GM12878 (cell line): Measurements from ENCODE around the gene TTC4. TPM values are rescaled to one million over a fixed set of nuclear protein-coding genes. Genes with fewer than 3 reads are reported as not detected.

Experiments
- ATAC-seq: fragments of 200-7000 bp; cut with Tn5 transposase; 3 replicates; pipeline ENCODE4 v1.9.1; 2020; ENCODE audit warnings: mild to moderate bottlenecking, moderate library complexity
- BruUV-seq: library from RNA; stranded (reverse); fragments of 400-500 nt; replicated peaks from 2 replicates; lab custom pipeline; 2021; lab: Mats Ljungman, UMichigan
- CTCF ChIA-PET: fragments of 300-600 bp; sonication (Branson Sonifier 250); formaldehyde crosslinking; extraction: SDS; loops from one replicate; lab custom pipeline; 2021; ENCODE audit warnings: inconsistent platforms; lab: Yijun Ruan, JAX
- POLR2A ChIA-PET: fragments of 350-600 bp; formaldehyde crosslinking; extraction: SDS; loops from one replicate; lab custom pipeline; 2021; ENCODE audit warnings: inconsistent platforms; lab: Charles Lee
- RAD21 ChIA-PET: fragments of 300-600 bp; sonication (Branson Sonifier 250); formaldehyde crosslinking; loops from one replicate; lab custom pipeline; 2023; ENCODE audit warnings: antibody characterized with exemption; ENCODE audit not compliant: unreplicated experiment; lab: Charles Lee
- SMC1A ChIA-PET: fragments of 300-600 bp; sonication (Branson Sonifier 250); formaldehyde crosslinking; loops from one replicate; lab custom pipeline; 2023; ENCODE audit not compliant: unreplicated experiment, uncharacterized antibody; lab: Charles Lee
- DNase-seq: peaks from one replicate; pipeline ENCODE4 v3.0.0-alpha.2; 2011; ENCODE audit warnings: low read depth, low spot score
- FAIRE-seq: peaks from 3 replicates; lab custom pipeline; 2011; peaks lifted over from hg19 to GRCh38; lab: Jason Lieb, UNC
- H2AFZ ChIP-seq: 2 replicates; pipeline ENCODE4 v1.6.0; 2011; ENCODE audit warnings: low read depth, low read length, control low read depth; ENCODE audit not compliant: control insufficient read depth
- H3K27ac ChIP-seq: 2 replicates; pipeline ENCODE4 v1.5.1; 2011; ENCODE audit warnings: control low read depth; ENCODE audit not compliant: control insufficient read depth, insufficient read depth
- H3K27me3 ChIP-seq, 2 experiments: replicated peaks in 1 of 2; 2 replicates each; pipeline versions ENCODE4 v1.6.0 to v1.6.1; 2011; ENCODE audit warnings: low read length in 1 of 2; ENCODE audit not compliant: control insufficient read depth in 2 of 2, insufficient read depth in 2 of 2
- H3K36me3 ChIP-seq, 2 experiments: 2 replicates each; pipeline ENCODE4 v1.5.1; 2011; ENCODE audit warnings: low read length in 1 of 2; ENCODE audit not compliant: control insufficient read depth in 2 of 2, insufficient read depth in 2 of 2
- H3K4me1 ChIP-seq: 2 replicates; pipeline ENCODE4 v1.6.1; 2011; ENCODE audit warnings: mild to moderate bottlenecking, low read length, moderate library complexity, mixed read lengths; ENCODE audit not compliant: control insufficient read depth, insufficient read depth
- H3K4me2 ChIP-seq: 2 replicates; pipeline ENCODE4 v1.6.0; 2011; ENCODE audit warnings: control low read depth; ENCODE audit not compliant: control insufficient read depth, insufficient read depth
- H3K4me3 ChIP-seq: fragments of 200-600 bp; sonication (generic); 2 replicates; pipeline ENCODE4 v1.5.1; 2016
- H3K79me2 ChIP-seq: 2 replicates; pipeline ENCODE4 v1.6.0; 2011; ENCODE audit warnings: low read length; ENCODE audit not compliant: control insufficient read depth, insufficient read depth
- H3K9ac ChIP-seq: 2 replicates; pipeline ENCODE4 v1.8.0; 2011; ENCODE audit warnings: low read length, control low read depth, mixed read lengths; ENCODE audit not compliant: control insufficient read depth, insufficient read depth
- H3K9me3 ChIP-seq: replicated peaks from 3 replicates; pipeline ENCODE4 v1.5.1; 2011; ENCODE audit warnings: mild to moderate bottlenecking, low read length; ENCODE audit not compliant: control insufficient read depth, insufficient read depth
- H4K20me1 ChIP-seq: 2 replicates; pipeline ENCODE4 v1.6.0; 2011; ENCODE audit not compliant: control insufficient read depth, insufficient read depth
- FOS ChIP-seq: IDR thresholded peaks from 3 replicates; pipeline ENCODE4 v1.6.1; 2011; ENCODE audit warnings: borderline replicate concordance; ENCODE audit not compliant: insufficient read length; ENCODE audit errors: extremely low read depth
- MEF2B ChIP-seq: fragments of 450-650 bp; IDR thresholded peaks from 2 replicates; pipeline ENCODE4 v1.6.1; 2018; ENCODE audit warnings: mild to moderate bottlenecking, moderate library complexity; ENCODE audit not compliant: partially characterized antibody, poor library complexity, severe bottlenecking
- NRF1 ChIP-seq: conservative IDR thresholded peaks from 2 replicates; pipeline ENCODE4 v1.6.1; 2011; ENCODE audit warnings: mild to moderate bottlenecking, low read depth, low read length, improper control_type of control experiment
- PAX8 ChIP-seq: fragments of 450-650 bp; IDR thresholded peaks from 2 replicates; pipeline ENCODE4 v1.6.1; 2017; ENCODE audit warnings: mild to moderate bottlenecking, moderate library complexity
- POLR2A ChIP-seq: IDR thresholded peaks from 2 replicates; pipeline ENCODE4 v1.6.1; 2011; ENCODE audit warnings: low read depth, mild to moderate bottlenecking, low read length
- SMAD1 ChIP-seq: fragments of 450-650 bp; IDR thresholded peaks from 2 replicates; pipeline ENCODE4 v1.6.1; 2018; ENCODE audit warnings: mild to moderate bottlenecking, low read depth; ENCODE audit not compliant: partially characterized antibody
- SRF ChIP-seq, 2 experiments: IDR thresholded peaks; 2 replicates each; pipeline ENCODE4 v1.6.1; 2011; ENCODE audit warnings: low read depth in 2 of 2, low read length in 2 of 2, mild to moderate bottlenecking in 1 of 2, moderate library complexity in 1 of 2
- ZNF274 ChIP-seq: IDR thresholded peaks from one replicate; pipeline ENCODE4 v1.8.0; 2011; ENCODE audit not compliant: insufficient read length, insufficient read depth
- WGBS: methylation state at CpG from one replicate; pipeline ENCODE4 v1.1.6; 2016; ENCODE audit warnings: low lambda C conversion rate; ENCODE audit not compliant: insufficient replicate concordance, insufficient coverage; ENCODE audit errors: missing lambda C conversion rate; 5-methylcytosine and 5-hydroxymethylcytosine counted together
- in situ Hi-C: fragments of 300-500 bp; cut with MboI; formaldehyde crosslinking; loops from 9 replicates; pipeline ENCODE4 v1.14.3; 2018; ENCODE audit warnings: mixed read lengths
- intact Hi-C: fragments of 100-400 bp; cut with micrococcal nuclease; formaldehyde crosslinking; loops from one replicate; pipeline ENCODE4 v1.14.2; 2022; ENCODE audit not compliant: unreplicated experiment
- polyA plus RNA-seq, 11 experiments: library from polyadenylated mRNA; depleted of rRNA in 4 of 11; unstranded in 6 of 11; stranded (reverse) in 5 of 11; fragments of >200 nt; fragmentation: Nextera tagmentation in 4 of 11; fragmentation: Illumina TruSeq in 1 of 11; extraction: Ambion mirVana in 4 of 11; extraction: Trizol in 1 of 11; gene quantifications; 1 replicate in 1 of 11; 2 replicates in 10 of 11; pipeline versions ENCODE4 v1.2.1 to v1.2.3, GENCODE V29; 2011 to 2016; ENCODE audit warnings: inconsistent platforms in 2 of 11, missing spikeins in 2 of 11, low read depth in 1 of 11
- total RNA-seq, 4 experiments: library from RNA; depleted of rRNA in 3 of 4; stranded (reverse); fragments of >200 nt in 3 of 4; fragmentation: Illumina TruSeq in 1 of 4; extraction: Trizol in 1 of 4; gene quantifications; 2 replicates each; pipeline versions ENCODE4 v1.2.1 to v1.2.3, GENCODE V29; 2013 to 2021
- TF ChIP-seq, protein P1 (sequence below): IDR thresholded peaks from 2 replicates; pipeline ENCODE4 v1.6.1; 2012; ENCODE audit warnings: improper control_type of control experiment, low read depth, low read length; ENCODE audit not compliant: insufficient replicate concordance

TTC4 gene
- total and polyA plus RNA-seq, 10 of the 15 experiments (the other 5 are each of a cell fraction or from before 2014, with no cell fraction given), result 23.4 to 50.5 (median 36.0) TPM

- TF ChIP-seq FOS (no peak), MEF2B (no peak), PAX8 (no peak), SMAD1 (no peak), NRF1 (no peak), ZNF274 (no peak)
These were observed 32.2 kb upstream of the TTC4 start (continued) for GRCh38 chr1:54683453-54683852.

DNA sequence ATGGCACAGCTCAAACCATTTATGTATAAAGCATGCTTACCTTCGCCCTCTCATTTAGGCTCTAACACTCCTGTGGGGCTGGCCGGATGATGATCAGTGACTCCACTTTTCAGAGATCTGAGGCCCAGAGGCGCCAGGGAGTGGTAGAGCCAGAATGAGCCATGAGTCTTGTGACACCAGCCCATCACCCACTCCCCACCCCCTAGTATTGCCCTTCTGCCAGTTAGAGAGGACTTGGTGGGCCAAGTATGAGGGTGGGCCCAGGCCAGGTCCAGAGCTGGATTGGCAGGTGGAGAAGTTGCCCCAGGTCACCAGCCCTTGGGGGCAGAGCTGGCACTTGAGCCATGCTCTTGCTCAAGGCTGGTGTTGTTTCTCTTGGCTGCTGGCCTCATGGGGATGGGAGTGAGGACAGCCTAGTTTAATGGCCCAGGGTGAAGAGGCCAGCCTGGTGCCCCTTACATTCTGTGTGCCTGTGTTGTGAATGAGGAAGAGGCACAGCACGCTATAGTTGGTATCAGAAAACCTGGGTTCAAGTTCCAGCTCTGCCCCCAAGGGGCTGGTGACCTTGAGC is 30.2 kb upstream of the TTC4 start:
- CTCF ChIA-PET, result no interaction called here
- in situ Hi-C loops, result no loop called here

More for the DNA sequence above, 30.2 kb upstream of the TTC4 start:
- Histone ChIP-seq H3K27me3 (peaks cover 0 to under 1% of the 10 kb centered on the region in 2 experiments; a peak in 2 of 4 replicates), H4K20me1 (no peaks in the 10 kb centered on the region)
- SMC1A ChIA-PET, result no interaction called here
- TF ChIP-seq, protein P1, sequence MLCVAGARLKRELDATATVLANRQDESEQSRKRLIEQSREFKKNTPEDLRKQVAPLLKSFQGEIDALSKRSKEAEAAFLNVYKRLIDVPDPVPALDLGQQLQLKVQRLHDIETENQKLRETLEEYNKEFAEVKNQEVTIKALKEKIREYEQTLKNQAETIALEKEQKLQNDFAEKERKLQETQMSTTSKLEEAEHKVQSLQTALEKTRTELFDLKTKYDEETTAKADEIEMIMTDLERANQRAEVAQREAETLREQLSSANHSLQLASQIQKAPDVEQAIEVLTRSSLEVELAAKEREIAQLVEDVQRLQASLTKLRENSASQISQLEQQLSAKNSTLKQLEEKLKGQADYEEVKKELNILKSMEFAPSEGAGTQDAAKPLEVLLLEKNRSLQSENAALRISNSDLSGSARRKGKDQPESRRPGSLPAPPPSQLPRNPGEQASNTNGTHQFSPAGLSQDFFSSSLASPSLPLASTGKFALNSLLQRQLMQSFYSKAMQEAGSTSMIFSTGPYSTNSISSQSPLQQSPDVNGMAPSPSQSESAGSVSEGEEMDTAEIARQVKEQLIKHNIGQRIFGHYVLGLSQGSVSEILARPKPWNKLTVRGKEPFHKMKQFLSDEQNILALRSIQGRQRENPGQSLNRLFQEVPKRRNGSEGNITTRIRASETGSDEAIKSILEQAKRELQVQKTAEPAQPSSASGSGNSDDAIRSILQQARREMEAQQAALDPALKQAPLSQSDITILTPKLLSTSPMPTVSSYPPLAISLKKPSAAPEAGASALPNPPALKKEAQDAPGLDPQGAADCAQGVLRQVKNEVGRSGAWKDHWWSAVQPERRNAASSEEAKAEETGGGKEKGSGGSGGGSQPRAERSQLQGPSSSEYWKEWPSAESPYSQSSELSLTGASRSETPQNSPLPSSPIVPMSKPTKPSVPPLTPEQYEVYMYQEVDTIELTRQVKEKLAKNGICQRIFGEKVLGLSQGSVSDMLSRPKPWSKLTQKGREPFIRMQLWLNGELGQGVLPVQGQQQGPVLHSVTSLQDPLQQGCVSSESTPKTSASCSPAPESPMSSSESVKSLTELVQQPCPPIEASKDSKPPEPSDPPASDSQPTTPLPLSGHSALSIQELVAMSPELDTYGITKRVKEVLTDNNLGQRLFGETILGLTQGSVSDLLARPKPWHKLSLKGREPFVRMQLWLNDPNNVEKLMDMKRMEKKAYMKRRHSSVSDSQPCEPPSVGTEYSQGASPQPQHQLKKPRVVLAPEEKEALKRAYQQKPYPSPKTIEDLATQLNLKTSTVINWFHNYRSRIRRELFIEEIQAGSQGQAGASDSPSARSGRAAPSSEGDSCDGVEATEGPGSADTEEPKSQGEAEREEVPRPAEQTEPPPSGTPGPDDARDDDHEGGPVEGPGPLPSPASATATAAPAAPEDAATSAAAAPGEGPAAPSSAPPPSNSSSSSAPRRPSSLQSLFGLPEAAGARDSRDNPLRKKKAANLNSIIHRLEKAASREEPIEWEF, result no peak
- TF ChIP-seq POLR2A (no peak), SRF (IDR thresholded peaks at IDR 0.05; ENCODE audit: low read depth in 2 of 2, low read length in 2 of 2) (no peak)
- TF ChIP-seq, all 136 proteins: peak for 0
- intact Hi-C loops, result no loop called here
- no peak overlapping the region for H3K27ac ChIP-seq
- H3K79me2 ChIP-seq, result no peaks in the 10 kb centered on the region
- no peaks in the 10 kb centered on the region for H3K4me1 ChIP-seq
- RAD21 ChIA-PET, result no interaction called here
- no peak overlapping the region for H2AFZ ChIP-seq
- no TSS peak for BruUV-seq
- DNase-seq, result no peak
- no peak for FAIRE-seq
- H3K36me3 ChIP-seq, result no peaks in the 10 kb centered on the region
- no peaks in the 10 kb centered on the region for H3K9me3 ChIP-seq
- WGBS, result 25% methylated on average over 4 of the region's 4 CpGs
- H3K4me2 ChIP-seq, result no peak overlapping the region
- H3K9ac ChIP-seq, result no peak overlapping the region
- no peak for ATAC-seq
- H3K4me3 ChIP-seq, result no peak overlapping the region
- POLR2A ChIA-PET, result no interaction called here
